GM12878 (cell line): ENCODE data around the gene RGS12. TPM values are rescaled to one million over a fixed set of nuclear protein-coding genes. Genes with fewer than 3 reads are reported as not detected.

Experiments
- ATAC-seq: fragments of 200-7000 bp; cut with Tn5 transposase; 3 replicates; pipeline ENCODE4 v1.9.1; 2020; ENCODE audit warnings: mild to moderate bottlenecking, moderate library complexity
- BruUV-seq: library from RNA; stranded (reverse); fragments of 400-500 nt; replicated peaks from 2 replicates; lab custom pipeline; 2021; lab: Mats Ljungman, UMichigan
- CTCF ChIA-PET: fragments of 300-600 bp; sonication (Branson Sonifier 250); formaldehyde crosslinking; extraction: SDS; loops from one replicate; lab custom pipeline; 2021; ENCODE audit warnings: inconsistent platforms; lab: Yijun Ruan, JAX
- POLR2A ChIA-PET: fragments of 350-600 bp; formaldehyde crosslinking; extraction: SDS; loops from one replicate; lab custom pipeline; 2021; ENCODE audit warnings: inconsistent platforms; lab: Charles Lee
- RAD21 ChIA-PET: fragments of 300-600 bp; sonication (Branson Sonifier 250); formaldehyde crosslinking; loops from one replicate; lab custom pipeline; 2023; ENCODE audit warnings: antibody characterized with exemption; ENCODE audit not compliant: unreplicated experiment; lab: Charles Lee
- SMC1A ChIA-PET: fragments of 300-600 bp; sonication (Branson Sonifier 250); formaldehyde crosslinking; loops from one replicate; lab custom pipeline; 2023; ENCODE audit not compliant: unreplicated experiment, uncharacterized antibody; lab: Charles Lee
- DNase-seq: peaks from one replicate; pipeline ENCODE4 v3.0.0-alpha.2; 2011; ENCODE audit warnings: low read depth, low spot score
- FAIRE-seq: peaks from 3 replicates; lab custom pipeline; 2011; peaks lifted over from hg19 to GRCh38; lab: Jason Lieb, UNC
- H2AFZ ChIP-seq: 2 replicates; pipeline ENCODE4 v1.6.0; 2011; ENCODE audit warnings: low read depth, low read length, control low read depth; ENCODE audit not compliant: control insufficient read depth
- H3K27ac ChIP-seq: 2 replicates; pipeline ENCODE4 v1.5.1; 2011; ENCODE audit warnings: control low read depth; ENCODE audit not compliant: control insufficient read depth, insufficient read depth
- H3K27me3 ChIP-seq, 2 experiments: replicated peaks in 1 of 2; 2 replicates each; pipeline versions ENCODE4 v1.6.0 to v1.6.1; 2011; ENCODE audit warnings: low read length in 1 of 2; ENCODE audit not compliant: control insufficient read depth in 2 of 2, insufficient read depth in 2 of 2
- H3K36me3 ChIP-seq, 2 experiments: 2 replicates each; pipeline ENCODE4 v1.5.1; 2011; ENCODE audit warnings: low read length in 1 of 2; ENCODE audit not compliant: control insufficient read depth in 2 of 2, insufficient read depth in 2 of 2
- H3K4me1 ChIP-seq: 2 replicates; pipeline ENCODE4 v1.6.1; 2011; ENCODE audit warnings: mild to moderate bottlenecking, low read length, moderate library complexity, mixed read lengths; ENCODE audit not compliant: control insufficient read depth, insufficient read depth
- H3K4me2 ChIP-seq: 2 replicates; pipeline ENCODE4 v1.6.0; 2011; ENCODE audit warnings: control low read depth; ENCODE audit not compliant: control insufficient read depth, insufficient read depth
- H3K4me3 ChIP-seq: fragments of 200-600 bp; sonication (generic); 2 replicates; pipeline ENCODE4 v1.5.1; 2016
- H3K79me2 ChIP-seq: 2 replicates; pipeline ENCODE4 v1.6.0; 2011; ENCODE audit warnings: low read length; ENCODE audit not compliant: control insufficient read depth, insufficient read depth
- H3K9ac ChIP-seq: 2 replicates; pipeline ENCODE4 v1.8.0; 2011; ENCODE audit warnings: low read length, control low read depth, mixed read lengths; ENCODE audit not compliant: control insufficient read depth, insufficient read depth
- H3K9me3 ChIP-seq: replicated peaks from 3 replicates; pipeline ENCODE4 v1.5.1; 2011; ENCODE audit warnings: mild to moderate bottlenecking, low read length; ENCODE audit not compliant: control insufficient read depth, insufficient read depth
- H4K20me1 ChIP-seq: 2 replicates; pipeline ENCODE4 v1.6.0; 2011; ENCODE audit not compliant: control insufficient read depth, insufficient read depth
- CREM ChIP-seq: IDR thresholded peaks from 2 replicates; pipeline ENCODE4 v1.6.1; 2014; ENCODE audit warnings: antibody characterized with exemption, low read depth
- CUX1 ChIP-seq: IDR thresholded peaks from 2 replicates; pipeline ENCODE4 v1.6.1; 2012; ENCODE audit warnings: improper control_type of control experiment, low read depth, low read length; ENCODE audit not compliant: insufficient replicate concordance
- EED ChIP-seq: sonication (generic); IDR thresholded peaks from 2 replicates; pipeline ENCODE4 v1.6.1; 2016; ENCODE audit warnings: antibody characterized with exemption, low read depth
- HDGF ChIP-seq: fragments of 450-650 bp; IDR thresholded peaks from 2 replicates; pipeline ENCODE4 v1.6.1; 2016; ENCODE audit warnings: antibody characterized with exemption
- JUND ChIP-seq: IDR thresholded peaks from 2 replicates; pipeline ENCODE4 v1.6.1; 2012; ENCODE audit warnings: low read depth, mild to moderate bottlenecking, low read length, improper control_type of control experiment, moderate library complexity
- KAT2A ChIP-seq: conservative IDR thresholded peaks from 2 replicates; pipeline ENCODE4 v1.6.1; 2011; ENCODE audit warnings: low read depth, low read length; ENCODE audit not compliant: control insufficient read depth
- MTA2 ChIP-seq: fragments of 450-650 bp; IDR thresholded peaks from 2 replicates; pipeline ENCODE4 v1.6.1; 2016; ENCODE audit warnings: low read depth, mild to moderate bottlenecking, moderate library complexity
- POLR2AphosphoS5 ChIP-seq: IDR thresholded peaks from 2 replicates; pipeline ENCODE4 v1.6.1; 2011; ENCODE audit warnings: mild to moderate bottlenecking, low read length, inconsistent platforms
- RAD51 ChIP-seq: fragments of 450-650 bp; IDR thresholded peaks from 2 replicates; pipeline ENCODE4 v1.6.1; 2016; ENCODE audit warnings: moderate library complexity, mild to moderate bottlenecking, inconsistent platforms
- SMARCA5 ChIP-seq: fragments of 450-650 bp; IDR thresholded peaks from 2 replicates; pipeline ENCODE4 v1.6.1; 2017; ENCODE audit warnings: mild to moderate bottlenecking
- SREBF1 ChIP-seq: IDR thresholded peaks from 2 replicates; pipeline ENCODE4 v1.6.1; 2012; ENCODE audit warnings: mild to moderate bottlenecking, low read length
- SREBF2 ChIP-seq: IDR thresholded peaks from 2 replicates; pipeline ENCODE4 v1.6.1; 2012; ENCODE audit warnings: mild to moderate bottlenecking, low read length
- TBL1XR1 ChIP-seq: IDR thresholded peaks from 2 replicates; pipeline ENCODE4 v1.6.1; 2012; ENCODE audit warnings: low read depth, low read length, improper control_type of control experiment
- TCF7 ChIP-seq: IDR thresholded peaks from 2 replicates; pipeline ENCODE4 v1.6.1; 2014; ENCODE audit warnings: antibody characterized with exemption, borderline replicate concordance
- WGBS: methylation state at CpG from one replicate; pipeline ENCODE4 v1.1.6; 2016; ENCODE audit warnings: low lambda C conversion rate; ENCODE audit not compliant: insufficient replicate concordance, insufficient coverage; ENCODE audit errors: missing lambda C conversion rate; 5-methylcytosine and 5-hydroxymethylcytosine counted together
- in situ Hi-C: fragments of 300-500 bp; cut with MboI; formaldehyde crosslinking; loops from 9 replicates; pipeline ENCODE4 v1.14.3; 2018; ENCODE audit warnings: mixed read lengths
- intact Hi-C: fragments of 100-400 bp; cut with micrococcal nuclease; formaldehyde crosslinking; loops from one replicate; pipeline ENCODE4 v1.14.2; 2022; ENCODE audit not compliant: unreplicated experiment
- polyA plus RNA-seq, 11 experiments: library from polyadenylated mRNA; depleted of rRNA in 4 of 11; unstranded in 6 of 11; stranded (reverse) in 5 of 11; fragments of >200 nt; fragmentation: Nextera tagmentation in 4 of 11; fragmentation: Illumina TruSeq in 1 of 11; extraction: Ambion mirVana in 4 of 11; extraction: Trizol in 1 of 11; gene quantifications; 1 replicate in 1 of 11; 2 replicates in 10 of 11; pipeline versions ENCODE4 v1.2.1 to v1.2.3, GENCODE V29; 2011 to 2016; ENCODE audit warnings: inconsistent platforms in 2 of 11, missing spikeins in 2 of 11, low read depth in 1 of 11
- total RNA-seq, 4 experiments: library from RNA; depleted of rRNA in 3 of 4; stranded (reverse); fragments of >200 nt in 3 of 4; fragmentation: Illumina TruSeq in 1 of 4; extraction: Trizol in 1 of 4; gene quantifications; 2 replicates each; pipeline versions ENCODE4 v1.2.1 to v1.2.3, GENCODE V29; 2013 to 2021
- TF ChIP-seq, protein P1 (sequence below): IDR thresholded peaks from 2 replicates; pipeline ENCODE4 v1.6.1; 2012; ENCODE audit warnings: low read length, inconsistent platforms
- TF ChIP-seq, protein P2 (sequence below): IDR thresholded peaks from 2 replicates; pipeline ENCODE4 v1.6.1; 2011; ENCODE audit warnings: borderline replicate concordance, low read depth, mild to moderate bottlenecking, moderate library complexity, low read length; ENCODE audit not compliant: insufficient read depth, poor library complexity, severe bottlenecking

Gene RGS12
- total and polyA plus RNA-seq, 10 of the 15 experiments (the other 5 are each of a cell fraction or from before 2014, with no cell fraction given), result 0.02 to 2.2 (median 0.73) TPM

DNA sequence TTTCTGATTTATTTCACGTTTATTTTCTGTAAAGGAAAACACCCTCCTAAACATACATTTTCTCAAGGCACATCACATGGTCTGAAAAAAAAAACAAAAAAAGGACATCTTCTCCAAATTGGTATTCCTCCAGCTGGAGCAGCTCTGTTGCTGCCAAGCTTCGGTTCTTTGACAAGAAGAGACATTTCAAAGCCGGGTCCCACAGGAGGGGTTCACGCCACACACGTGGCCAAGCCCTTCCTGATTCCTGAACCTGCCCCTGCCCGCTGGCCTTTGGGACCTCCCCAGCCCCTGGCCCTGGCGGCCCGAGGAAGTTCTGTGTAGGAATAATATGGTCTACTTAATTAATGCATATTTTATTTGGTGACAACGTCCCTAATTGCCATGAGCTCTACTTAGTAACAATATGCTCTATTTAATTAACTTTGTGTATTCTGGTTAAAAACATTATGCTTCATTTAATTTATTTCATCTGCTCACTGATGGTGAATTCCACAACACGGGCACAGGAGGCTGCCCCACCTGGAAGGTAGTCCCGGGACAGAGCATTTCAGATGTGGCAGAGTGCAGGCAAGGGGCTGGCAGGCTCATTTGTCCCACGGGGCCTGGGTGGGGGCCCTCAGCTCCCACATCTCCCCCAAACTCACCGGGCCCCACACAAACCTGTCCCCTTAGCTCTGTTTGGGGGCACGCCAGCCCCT is 5.4 kb upstream of the RGS12 start:
- H3K4me1 ChIP-seq, result peaks cover 25% of the 10 kb centered on the region
- H3K36me3 ChIP-seq, result no peaks in the 10 kb centered on the region
- intact Hi-C loops, result no loop called here
- H3K79me2 ChIP-seq, result no peaks in the 10 kb centered on the region
- H3K4me3 ChIP-seq, result no peak overlapping the region
- H3K9ac ChIP-seq, result no peak overlapping the region
- TF ChIP-seq POLR2AphosphoS5, result no peak
- TF ChIP-seq CREM, result no peak
- TF ChIP-seq CUX1, result no peak
- TF ChIP-seq TCF7, result no peak
- TF ChIP-seq JUND, result no peak
- no peak for TF ChIP-seq SMARCA5
- TF ChIP-seq MTA2, result no peak
- no peak for TF ChIP-seq EED
- no peak for TF ChIP-seq HDGF
- TF ChIP-seq SREBF2, result no peak
- no peak for TF ChIP-seq TBL1XR1
- TF ChIP-seq RAD51, result no peak
- no peak for TF ChIP-seq SREBF1
- TF ChIP-seq KAT2A, result no peak
- TF ChIP-seq, protein P1, sequence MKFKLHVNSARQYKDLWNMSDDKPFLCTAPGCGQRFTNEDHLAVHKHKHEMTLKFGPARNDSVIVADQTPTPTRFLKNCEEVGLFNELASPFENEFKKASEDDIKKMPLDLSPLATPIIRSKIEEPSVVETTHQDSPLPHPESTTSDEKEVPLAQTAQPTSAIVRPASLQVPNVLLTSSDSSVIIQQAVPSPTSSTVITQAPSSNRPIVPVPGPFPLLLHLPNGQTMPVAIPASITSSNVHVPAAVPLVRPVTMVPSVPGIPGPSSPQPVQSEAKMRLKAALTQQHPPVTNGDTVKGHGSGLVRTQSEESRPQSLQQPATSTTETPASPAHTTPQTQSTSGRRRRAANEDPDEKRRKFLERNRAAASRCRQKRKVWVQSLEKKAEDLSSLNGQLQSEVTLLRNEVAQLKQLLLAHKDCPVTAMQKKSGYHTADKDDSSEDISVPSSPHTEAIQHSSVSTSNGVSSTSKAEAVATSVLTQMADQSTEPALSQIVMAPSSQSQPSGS, result no peak
- TF ChIP-seq, protein P2, sequence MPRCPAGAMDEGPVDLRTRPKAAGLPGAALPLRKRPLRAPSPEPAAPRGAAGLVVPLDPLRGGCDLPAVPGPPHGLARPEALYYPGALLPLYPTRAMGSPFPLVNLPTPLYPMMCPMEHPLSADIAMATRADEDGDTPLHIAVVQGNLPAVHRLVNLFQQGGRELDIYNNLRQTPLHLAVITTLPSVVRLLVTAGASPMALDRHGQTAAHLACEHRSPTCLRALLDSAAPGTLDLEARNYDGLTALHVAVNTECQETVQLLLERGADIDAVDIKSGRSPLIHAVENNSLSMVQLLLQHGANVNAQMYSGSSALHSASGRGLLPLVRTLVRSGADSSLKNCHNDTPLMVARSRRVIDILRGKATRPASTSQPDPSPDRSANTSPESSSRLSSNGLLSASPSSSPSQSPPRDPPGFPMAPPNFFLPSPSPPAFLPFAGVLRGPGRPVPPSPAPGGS, result no peak
- no peaks in the 10 kb centered on the region for H4K20me1 ChIP-seq
- WGBS, result 70% methylated on average over 14 of the region's 14 CpGs
- H3K27me3 ChIP-seq, result peaks cover 2 to 4% of the 10 kb centered on the region in 2 experiments; a peak in 2 of 4 replicates
- SMC1A ChIA-PET, result interaction anchor here (0.6 to 1.7 kb wide), 2 partner anchors 59 to 182 kb away, joined by 3 to 5 read pairs; no protein-coding TSS in a partner anchor
- H2AFZ ChIP-seq, result no peak overlapping the region
- POLR2A ChIA-PET, result interaction anchor here (0.5 kb wide), 1 partner anchor 768 kb away, joined by 3 read pairs; no protein-coding TSS in a partner anchor
- DNase-seq, result no peak
- CTCF ChIA-PET, result interaction anchor here (1.0 to 1.5 kb wide), 4 partner anchors 14 to 67 kb away, joined by 3 to 4 read pairs (median 4); no protein-coding TSS in a partner anchor
- FAIRE-seq, result no peak
- no peak overlapping the region for H3K27ac ChIP-seq
- in situ Hi-C loops, result no loop called here
- RAD21 ChIA-PET, result no interaction called here
- no peaks in the 10 kb centered on the region; the same call in 2 of the 3 replicates for H3K9me3 ChIP-seq
- BruUV-seq, result no TSS peak
- no peak for ATAC-seq
- H3K4me2 ChIP-seq, result no peak overlapping the region
